Testis (tissue), 2 donors: Measurements from ENCODE around the gene ANO4.

Source experiments
- CTCF ChIP-seq, 3 experiments: fragments of 450-650 bp in 2 of 3; fragments of 200-600 bp in 1 of 3; sonication (generic) in 1 of 3; IDR thresholded peaks; one replicate each; pipeline ENCODE4 v1.5.1; 2016 to 2019; ENCODE audit warnings: antibody characterized with exemption in 3 of 3, mild to moderate bottlenecking in 2 of 3, moderate library complexity in 1 of 3
- POLR2A ChIP-seq: fragments of 450-650 bp; IDR thresholded peaks from one replicate; pipeline ENCODE4 v1.6.1; 2017; ENCODE audit warnings: antibody characterized with exemption, mild to moderate bottlenecking, moderate library complexity

DNA sequence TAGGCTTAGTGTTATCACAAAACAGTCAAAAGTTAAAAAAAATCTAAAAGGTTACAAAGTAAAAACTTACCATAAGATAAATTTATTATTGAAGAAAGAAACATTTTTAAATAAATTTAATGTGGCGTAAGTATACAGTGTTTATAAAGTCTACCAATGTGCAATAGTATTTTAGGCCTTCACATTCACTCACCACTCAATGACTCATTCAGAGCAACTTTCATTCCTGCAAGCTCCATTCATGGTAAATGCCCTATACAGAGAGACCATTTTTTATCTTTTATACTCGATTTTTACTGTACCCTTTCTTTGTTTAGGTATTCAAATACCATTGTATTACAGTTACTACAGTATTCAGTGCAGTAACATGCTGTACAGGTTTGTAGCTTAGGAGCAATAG lies 124.5 kb downstream of the ANO4 start:
- TF ChIP-seq CTCF (IDR thresholded peaks at IDR 0.05) (no peak), POLR2A (no peak)
